ENCODE data around the gene HOMER2. TPM values are rescaled to one million over a fixed set of nuclear protein-coding genes. Genes with fewer than 3 reads are reported as not detected.
"Not testable (repeated sequence)": the region's sequence is repeated elsewhere in the genome, so short reads cannot be mapped to it uniquely, and the experiment has no call there.

HOMER2 gene
- total RNA-seq, 2 experiments from 2014 or later = 3.1 to 3.3 TPM

GRCh38 chr15:82838096-82838735 lies 114.3 kb downstream of the HOMER2 start:
- no peak overlapping the region for H3K4me3 Mint-ChIP-seq
- no peak for DNase-seq
- H3K27me3 Mint-ChIP-seq = no peaks in the 10 kb centered on the region
- peaks cover 3% of the 10 kb centered on the region for H3K4me1 Mint-ChIP-seq
- no peak overlapping the region for H3K27ac Mint-ChIP-seq
- H3K9me3 Mint-ChIP-seq = no peaks in the 10 kb centered on the region
- H3K36me3 Mint-ChIP-seq = peaks cover 41% of the 10 kb centered on the region

GRCh38 chr15:82835391-82835917 lies 117.1 kb downstream of the HOMER2 start:
- no peaks in the 10 kb centered on the region for H3K27me3 Mint-ChIP-seq
- H3K9me3 Mint-ChIP-seq = no peaks in the 10 kb centered on the region
- H3K36me3 Mint-ChIP-seq = peaks cover 64% of the 10 kb centered on the region
- H3K4me3 Mint-ChIP-seq = no peak overlapping the region
- peaks cover 25% of the 10 kb centered on the region for H3K4me1 Mint-ChIP-seq
- H3K27ac Mint-ChIP-seq = no peak overlapping the region
- no peak for DNase-seq

- no peaks in the 10 kb centered on the region for H3K27me3 Mint-ChIP-seq
- peaks cover 68% of the 10 kb centered on the region for H3K36me3 Mint-ChIP-seq
Measured at GRCh38 chr15:82833362-82833682, 119.2 kb downstream of the HOMER2 start.

GRCh38 chr15:82832601-82833361 lies 119.7 kb downstream of the HOMER2 start:
- H3K27ac Mint-ChIP-seq = peak overlapping the region; percentile 87
- H3K4me3 Mint-ChIP-seq = peak overlapping the region; percentile 38
- peaks cover 68% of the 10 kb centered on the region for H3K36me3 Mint-ChIP-seq
- H3K4me1 Mint-ChIP-seq = peaks cover 31% of the 10 kb centered on the region
- peak; percentile 41 for DNase-seq
- H3K27me3 Mint-ChIP-seq = no peaks in the 10 kb centered on the region
- no peaks in the 10 kb centered on the region for H3K9me3 Mint-ChIP-seq

More at GRCh38 chr15:82833362-82833682, 119.2 kb downstream of the HOMER2 start:
- no peaks in the 10 kb centered on the region for H3K9me3 Mint-ChIP-seq
- no peak for DNase-seq
- peaks cover 26% of the 10 kb centered on the region for H3K4me1 Mint-ChIP-seq
- no peak overlapping the region for H3K4me3 Mint-ChIP-seq
- H3K27ac Mint-ChIP-seq = peak overlapping the region; percentile 87

- Mint-ChIP-seq H3K36me3 (peaks cover 63% of the 10 kb centered on the region), H3K4me1 (peaks cover 31% of the 10 kb centered on the region), H3K9me3 (no peaks in the 10 kb centered on the region), H3K27me3 (no peaks in the 10 kb centered on the region), H3K27ac (peak overlapping the region; percentile 87), H3K4me3 (no peak overlapping the region)
- DNase-seq = no peak
Measured at GRCh38 chr15:82831894-82832600, 120.5 kb downstream of the HOMER2 start.

- peaks cover 31% of the 10 kb centered on the region for H3K4me1 Mint-ChIP-seq
- no peaks in the 10 kb centered on the region for H3K27me3 Mint-ChIP-seq
- H3K36me3 Mint-ChIP-seq = peaks cover 54% of the 10 kb centered on the region
- H3K9me3 Mint-ChIP-seq = no peaks in the 10 kb centered on the region
- no peak for DNase-seq
- H3K4me3 Mint-ChIP-seq = no peak overlapping the region
- H3K27ac Mint-ChIP-seq = no peak overlapping the region
Measured at GRCh38 chr15:82830427-82831173, 121.9 kb downstream of the HOMER2 start.

GRCh38 chr15:82829234-82829633 lies 123.3 kb downstream of the HOMER2 start:
- Mint-ChIP-seq H3K36me3 (peaks cover 44% of the 10 kb centered on the region), H3K4me1 (peaks cover 31% of the 10 kb centered on the region), H3K27ac (no peak overlapping the region), H3K4me3 (no peak overlapping the region), H3K27me3 (no peaks in the 10 kb centered on the region), H3K9me3 (no peaks in the 10 kb centered on the region)
- no peak for DNase-seq

GRCh38 chr15:82828075-82828474 lies 124.4 kb downstream of the HOMER2 start:
- Mint-ChIP-seq H3K36me3 (peaks cover 38% of the 10 kb centered on the region), H3K4me3 (no peak overlapping the region), H3K9me3 (no peaks in the 10 kb centered on the region), H3K27ac (no peak overlapping the region), H3K27me3 (no peaks in the 10 kb centered on the region), H3K4me1 (peaks cover 27% of the 10 kb centered on the region)
- no peak for DNase-seq

- H3K4me1 Mint-ChIP-seq = peaks cover 9% of the 10 kb centered on the region
- no peaks in the 10 kb centered on the region for H3K27me3 Mint-ChIP-seq
- H3K27ac Mint-ChIP-seq = no peak overlapping the region
- peaks cover 35% of the 10 kb centered on the region for H3K36me3 Mint-ChIP-seq
- H3K9me3 Mint-ChIP-seq = no peaks in the 10 kb centered on the region
- no peak overlapping the region for H3K4me3 Mint-ChIP-seq
- DNase-seq = no peak
Measured at GRCh38 chr15:82823049-82823448, 129.5 kb downstream of the HOMER2 start.

GRCh38 chr15:82821851-82822250 lies 130.7 kb downstream of the HOMER2 start:
- Mint-ChIP-seq H3K4me1 (peaks cover 10% of the 10 kb centered on the region), H3K36me3 (peaks cover 34% of the 10 kb centered on the region)
- not testable (repeated sequence) for H3K27me3 Mint-ChIP-seq, H3K27ac Mint-ChIP-seq, DNase-seq, H3K4me3 Mint-ChIP-seq, H3K9me3 Mint-ChIP-seq

GRCh38 chr15:82821396-82821795 lies 131.1 kb downstream of the HOMER2 start:
- H3K36me3 Mint-ChIP-seq = peaks cover 35% of the 10 kb centered on the region
- H3K4me1 Mint-ChIP-seq = peaks cover 14% of the 10 kb centered on the region
- H3K4me3 Mint-ChIP-seq, H3K27me3 Mint-ChIP-seq, DNase-seq, H3K27ac Mint-ChIP-seq, H3K9me3 Mint-ChIP-seq: not testable (repeated sequence)

- DNase-seq = no peak
- Mint-ChIP-seq H3K4me3 (no peak overlapping the region), H3K27ac (no peak overlapping the region), H3K9me3 (no peaks in the 10 kb centered on the region), H3K36me3 (peaks cover 42% of the 10 kb centered on the region), H3K4me1 (peaks cover 23% of the 10 kb centered on the region), H3K27me3 (no peaks in the 10 kb centered on the region)
Measured at GRCh38 chr15:82820128-82820527, 132.4 kb downstream of the HOMER2 start.

GRCh38 chr15:82812994-82813393 lies 139.5 kb downstream of the HOMER2 start:
- H3K4me1 Mint-ChIP-seq = peaks cover 42% of the 10 kb centered on the region
- no peak overlapping the region for H3K27ac Mint-ChIP-seq
- H3K9me3 Mint-ChIP-seq = no peaks in the 10 kb centered on the region
- no peaks in the 10 kb centered on the region for H3K27me3 Mint-ChIP-seq
- H3K4me3 Mint-ChIP-seq = no peak overlapping the region
- peaks cover 42% of the 10 kb centered on the region for H3K36me3 Mint-ChIP-seq
- DNase-seq = no peak

GRCh38 chr15:82810890-82811426 lies 141.6 kb downstream of the HOMER2 start:
- Mint-ChIP-seq H3K9me3 (no peaks in the 10 kb centered on the region), H3K4me3 (peak overlapping the region; percentile 88), H3K36me3 (peaks cover 34% of the 10 kb centered on the region), H3K27ac (peak overlapping the region; percentile 95), H3K4me1 (peaks cover 35% of the 10 kb centered on the region), H3K27me3 (no peaks in the 10 kb centered on the region)
- DNase-seq = peak; percentile 39

Measured in activated naive CD8-positive, alpha-beta T cell treated with anti-CD3 and anti-CD28 coated beads for 36 hours (primary cell).